PC-9 (cell line): ENCODE results near the gene AAK1. TPM values are rescaled to one million over a fixed set of nuclear protein-coding genes. Genes with fewer than 3 reads are reported as not detected.
"Not testable (repeated sequence)": the region's sequence is repeated elsewhere in the genome, so short reads cannot be mapped to it uniquely, and the experiment has no call there.

Source experiments
- BruUV-seq: library from RNA; stranded (reverse); fragments of 400-500 nt; replicated peaks from 2 replicates; lab custom pipeline; 2021; lab: Mats Ljungman, UMichigan
- CTCF ChIA-PET: fragments of 300-600 bp; sonication (Branson Sonifier 250); formaldehyde crosslinking; loops from one replicate; lab custom pipeline; 2022; ENCODE audit warnings: antibody characterized with exemption; lab: Charles Lee
- POLR2A ChIA-PET: fragments of 300-600 bp; sonication (Branson Sonifier 250); formaldehyde crosslinking; loops from one replicate; lab custom pipeline; 2022; ENCODE audit warnings: antibody characterized with exemption; ENCODE audit not compliant: unreplicated experiment; lab: Charles Lee
- DNase-seq, 2 experiments: peaks; one replicate each; pipeline versions ENCODE4 v3.0.0 to v3.0.0-alpha.2; 2015 to 2022; ENCODE audit warnings: mixed read lengths in 1 of 2
- H2AFZ ChIP-seq: fragments of 200-600 bp; sonication (generic); 2 replicates; pipeline ENCODE4 v1.8.1; 2017; ENCODE audit warnings: antibody characterized with exemption
- H3F3A ChIP-seq: fragments of 200-600 bp; sonication (generic); 2 replicates; pipeline ENCODE4 v1.8.1; 2017; ENCODE audit warnings: antibody characterized with exemption, mild to moderate bottlenecking, low read depth; ENCODE audit not compliant: insufficient read depth
- H3K27ac ChIP-seq: fragments of 200-600 bp; sonication (generic); 2 replicates; pipeline ENCODE4 v1.6.1; 2016; ENCODE audit warnings: mixed run types
- H3K27me3 ChIP-seq: fragments of 200-600 bp; sonication (generic); 2 replicates; pipeline ENCODE4 v1.6.1; 2016; ENCODE audit warnings: low read depth, mixed run types; ENCODE audit not compliant: insufficient read depth
- H3K36me3 ChIP-seq: fragments of 200-600 bp; sonication (generic); 2 replicates; pipeline ENCODE4 v1.6.1; 2016; ENCODE audit warnings: low read depth, mixed run types
- H3K4me1 ChIP-seq: fragments of 200-600 bp; sonication (generic); replicated peaks from 2 replicates; pipeline ENCODE4 v1.6.1; 2016; ENCODE audit warnings: mixed run types; ENCODE audit not compliant: insufficient read depth
- H3K4me2 ChIP-seq: fragments of 200-600 bp; sonication (generic); 2 replicates; pipeline ENCODE4 v1.6.1; 2017; ENCODE audit warnings: mixed run types
- H3K4me3 ChIP-seq: fragments of 200-600 bp; sonication (generic); 2 replicates; pipeline ENCODE4 v1.6.1; 2016; ENCODE audit warnings: mixed run types
- H3K79me2 ChIP-seq: fragments of 200-600 bp; sonication (generic); 2 replicates; pipeline ENCODE4 v1.6.1; 2017; ENCODE audit warnings: low read depth, mixed run types
- H3K9me2 ChIP-seq: fragments of 200-600 bp; sonication (generic); 2 replicates; pipeline ENCODE4 v1.8.1; 2017; ENCODE audit warnings: mild to moderate bottlenecking; ENCODE audit not compliant: insufficient read depth
- H3K9me3 ChIP-seq: fragments of 200-600 bp; sonication (generic); 2 replicates; pipeline ENCODE4 v1.8.1; 2016; ENCODE audit warnings: low read depth; ENCODE audit not compliant: insufficient read depth
- H4K20me1 ChIP-seq: fragments of 200-600 bp; sonication (generic); 2 replicates; pipeline ENCODE4 v1.8.1; 2017; ENCODE audit not compliant: insufficient read depth
- EZH2 ChIP-seq: fragments of 200-600 bp; sonication (generic); IDR thresholded peaks from 2 replicates; pipeline ENCODE4 v1.8.0; 2017; ENCODE audit warnings: antibody characterized with exemption, low read depth
- intact Hi-C: fragments of 100-400 bp; cut with micrococcal nuclease; formaldehyde crosslinking; loops from one replicate; pipeline ENCODE4 v1.10.0; 2022; ENCODE audit not compliant: unreplicated experiment
- total RNA-seq: library from RNA; stranded (reverse); gene quantifications from 2 replicates; pipeline ENCODE4 v1.2.3, GENCODE V29; 2021
- TF ChIP-seq, protein P1 (sequence below): fragments of 200-600 bp; sonication (generic); conservative IDR thresholded peaks from 2 replicates; pipeline ENCODE4 v1.6.1; 2017; ENCODE audit warnings: mixed run types, antibody characterized with exemption, mild to moderate bottlenecking, moderate library complexity

Gene AAK1
- total RNA-seq, 1 experiment from 2014 or later: 66.6 TPM

DNA sequence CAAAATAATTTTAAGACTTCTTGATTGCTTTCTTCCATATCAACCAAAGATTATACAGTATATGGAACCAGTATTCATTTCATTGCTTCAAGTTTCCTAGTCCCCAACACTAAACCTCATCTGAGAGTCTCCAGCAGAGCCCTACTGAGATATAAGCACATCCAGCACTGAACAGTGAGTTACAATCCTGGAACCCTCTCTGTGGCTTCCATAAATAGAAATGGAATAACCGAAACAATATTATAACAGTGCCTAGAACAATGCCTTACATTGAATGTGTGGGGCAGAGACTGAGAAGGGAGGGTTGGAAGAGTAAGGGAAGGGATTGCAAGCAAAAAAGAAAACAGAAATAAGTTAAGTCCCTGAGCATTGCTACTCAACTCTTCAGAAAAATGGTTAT, 18.9 kb downstream of the AAK1 start:
- intact Hi-C loops: no loop called here
- Histone ChIP-seq H3K79me2 (peaks cover 94% of the 10 kb centered on the region), H3K9me2 (no peaks in the 10 kb centered on the region), H3K4me3 (no peak overlapping the region), H3K9me3 (no peaks in the 10 kb centered on the region), H4K20me1 (no peaks in the 10 kb centered on the region; the same call in 1 of the 2 replicates), H3K36me3 (0 out of 2 replicates have a peak, but pooled peaks cover 11% of the 10 kb centered on the region), H3K4me2 (peak overlapping the region; percentile 14; the same call in 1 of the 2 replicates), H3K4me1 (peaks cover 24% of the 10 kb centered on the region), H3K27me3 (no peaks in the 10 kb centered on the region), H3K27ac (0 out of 2 replicates have a peak overlapping the region, but pooled peaks have one; percentile 5), H2AFZ (no peak overlapping the region), H3F3A (0 out of 2 replicates have a peak, but pooled peaks cover 5% of the 10 kb centered on the region)
- CTCF ChIA-PET: no interaction called here
- POLR2A ChIA-PET: no interaction called here
- TF ChIP-seq EZH2: no peak
- TF ChIP-seq, protein P1, sequence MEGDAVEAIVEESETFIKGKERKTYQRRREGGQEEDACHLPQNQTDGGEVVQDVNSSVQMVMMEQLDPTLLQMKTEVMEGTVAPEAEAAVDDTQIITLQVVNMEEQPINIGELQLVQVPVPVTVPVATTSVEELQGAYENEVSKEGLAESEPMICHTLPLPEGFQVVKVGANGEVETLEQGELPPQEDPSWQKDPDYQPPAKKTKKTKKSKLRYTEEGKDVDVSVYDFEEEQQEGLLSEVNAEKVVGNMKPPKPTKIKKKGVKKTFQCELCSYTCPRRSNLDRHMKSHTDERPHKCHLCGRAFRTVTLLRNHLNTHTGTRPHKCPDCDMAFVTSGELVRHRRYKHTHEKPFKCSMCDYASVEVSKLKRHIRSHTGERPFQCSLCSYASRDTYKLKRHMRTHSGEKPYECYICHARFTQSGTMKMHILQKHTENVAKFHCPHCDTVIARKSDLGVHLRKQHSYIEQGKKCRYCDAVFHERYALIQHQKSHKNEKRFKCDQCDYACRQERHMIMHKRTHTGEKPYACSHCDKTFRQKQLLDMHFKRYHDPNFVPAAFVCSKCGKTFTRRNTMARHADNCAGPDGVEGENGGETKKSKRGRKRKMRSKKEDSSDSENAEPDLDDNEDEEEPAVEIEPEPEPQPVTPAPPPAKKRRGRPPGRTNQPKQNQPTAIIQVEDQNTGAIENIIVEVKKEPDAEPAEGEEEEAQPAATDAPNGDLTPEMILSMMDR: no peak
- no TSS peak for BruUV-seq
- no peak for DNase-seq

DNA sequence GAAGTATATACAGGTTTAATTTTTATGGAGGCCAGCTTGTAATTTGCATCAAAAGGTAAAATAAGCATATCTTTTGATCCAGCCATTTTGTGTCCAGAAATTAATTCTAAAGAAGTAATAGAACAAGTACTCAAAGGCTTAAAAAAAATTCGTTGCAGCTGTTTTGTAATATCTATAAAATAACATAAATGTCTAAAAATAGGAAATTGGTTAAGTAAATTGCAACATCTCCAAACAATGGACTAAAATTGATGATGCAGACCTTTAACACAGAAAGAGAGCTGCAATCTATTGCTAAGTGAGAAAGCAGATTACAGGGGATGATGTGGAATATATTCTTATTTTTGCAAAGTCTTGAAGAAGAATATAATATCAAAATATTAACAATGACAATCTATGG, 19.4 kb downstream of the AAK1 start:
- H3K79me2 ChIP-seq: peaks cover 94% of the 10 kb centered on the region
- H3K4me2 ChIP-seq: peak overlapping the region; percentile 14; the same call in 1 of the 2 replicates
- no peak overlapping the region for H3K27ac ChIP-seq
- ChIA-PET POLR2A (no interaction called here), CTCF (no interaction called here)
- H2AFZ ChIP-seq: no peak overlapping the region
- no TSS peak for BruUV-seq
- intact Hi-C loops: no loop called here
- 0 out of 2 replicates have a peak, but pooled peaks cover 5% of the 10 kb centered on the region for H3F3A ChIP-seq
- no peak for DNase-seq
- H3K4me1 ChIP-seq: peaks cover 29% of the 10 kb centered on the region
- H3K4me3 ChIP-seq: no peak overlapping the region
- H4K20me1 ChIP-seq: no peaks in the 10 kb centered on the region
- no peaks in the 10 kb centered on the region for H3K27me3 ChIP-seq
- H3K9me3 ChIP-seq: no peaks in the 10 kb centered on the region
- H3K36me3 ChIP-seq: 0 out of 2 replicates have a peak, but pooled peaks cover 11% of the 10 kb centered on the region
- H3K9me2 ChIP-seq: no peaks in the 10 kb centered on the region
- no peak for TF ChIP-seq EZH2
- TF ChIP-seq, protein P1: no peak

DNA sequence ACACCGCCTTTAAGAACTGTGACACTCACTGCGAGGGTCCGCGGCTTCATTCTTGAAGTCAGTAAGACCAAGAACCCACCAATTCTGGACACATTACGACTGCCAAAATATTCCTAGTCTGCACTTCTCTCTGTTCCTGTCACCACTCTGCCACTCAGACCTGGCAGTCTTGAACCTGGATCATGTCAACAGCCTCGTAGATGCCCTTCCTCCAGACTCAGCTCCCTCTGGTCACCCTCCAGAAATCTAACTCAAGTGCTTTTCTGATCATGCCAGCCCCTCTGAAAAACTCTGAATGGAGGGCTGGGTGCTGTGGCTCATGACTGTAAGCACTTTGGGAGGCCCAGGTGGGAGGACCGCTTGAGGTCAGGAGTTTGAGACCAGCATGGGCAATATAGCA, 20.3 kb downstream of the AAK1 start:
- peaks cover 37% of the 10 kb centered on the region for H3K4me1 ChIP-seq
- no peak overlapping the region for H2AFZ ChIP-seq
- ChIA-PET POLR2A (interaction anchor here (0.6 kb wide), 1 partner anchor 29 kb away, joined by 3 read pairs; no protein-coding TSS in a partner anchor), CTCF (no interaction called here)
- H3K36me3 ChIP-seq: 0 out of 2 replicates have a peak, but pooled peaks cover 11% of the 10 kb centered on the region
- peaks cover 94% of the 10 kb centered on the region for H3K79me2 ChIP-seq
- TF ChIP-seq, protein P1: no peak
- TF ChIP-seq EZH2: no peak
- no TSS peak for BruUV-seq
- 0 out of 2 replicates have a peak, but pooled peaks cover 9% of the 10 kb centered on the region for H3F3A ChIP-seq
- no peak overlapping the region for H3K4me2 ChIP-seq
- no peaks in the 10 kb centered on the region for H3K9me3 ChIP-seq
- intact Hi-C loops: no loop called here
- no peak overlapping the region for H3K27ac ChIP-seq
- no peaks in the 10 kb centered on the region for H4K20me1 ChIP-seq
- no peak overlapping the region for H3K4me3 ChIP-seq
- no peaks in the 10 kb centered on the region for H3K9me2 ChIP-seq
- no peak for DNase-seq
- H3K27me3 ChIP-seq: no peaks in the 10 kb centered on the region

DNA sequence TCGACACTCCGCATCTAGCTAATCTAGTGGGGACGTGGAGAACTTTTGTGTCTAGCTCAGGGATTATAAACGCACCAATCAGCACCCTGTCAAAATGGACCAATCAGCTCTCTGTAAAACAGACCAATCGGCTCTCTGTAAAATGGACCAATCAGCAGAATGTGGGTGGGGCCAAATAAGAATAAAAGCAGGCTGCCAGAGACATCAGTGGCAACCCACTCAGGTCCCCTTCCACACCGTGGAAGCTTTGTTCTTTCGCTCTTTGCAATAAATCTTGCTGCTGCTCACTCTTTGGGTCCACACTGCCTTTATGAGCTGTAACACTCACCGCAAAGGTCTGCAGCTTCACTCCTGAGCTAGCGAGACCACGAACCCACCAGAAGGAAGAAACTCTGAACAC, 20.7 kb downstream of the AAK1 start:
- H3K9me3 ChIP-seq, DNase-seq, H3K4me3 ChIP-seq, H3K27me3 ChIP-seq, H2AFZ ChIP-seq, H4K20me1 ChIP-seq, H3K27ac ChIP-seq, H3K9me2 ChIP-seq, H3K4me2 ChIP-seq, intact Hi-C loops, BruUV-seq: not testable (repeated sequence)
- Histone ChIP-seq H3K4me1 (peaks cover 42% of the 10 kb centered on the region), H3K79me2 (peaks cover 91% of the 10 kb centered on the region), H3K36me3 (0 out of 2 replicates have a peak, but pooled peaks cover 11% of the 10 kb centered on the region), H3F3A (peaks cover 11% of the 10 kb centered on the region; the same call in 1 of the 2 replicates)
- ChIA-PET POLR2A (interaction anchor here (0.6 kb wide), 1 partner anchor 29 kb away, joined by 3 read pairs; no protein-coding TSS in a partner anchor), CTCF (interaction anchor here (0.6 kb wide), 1 partner anchor 145 kb away, joined by 3 read pairs; no protein-coding TSS in a partner anchor)

DNA sequence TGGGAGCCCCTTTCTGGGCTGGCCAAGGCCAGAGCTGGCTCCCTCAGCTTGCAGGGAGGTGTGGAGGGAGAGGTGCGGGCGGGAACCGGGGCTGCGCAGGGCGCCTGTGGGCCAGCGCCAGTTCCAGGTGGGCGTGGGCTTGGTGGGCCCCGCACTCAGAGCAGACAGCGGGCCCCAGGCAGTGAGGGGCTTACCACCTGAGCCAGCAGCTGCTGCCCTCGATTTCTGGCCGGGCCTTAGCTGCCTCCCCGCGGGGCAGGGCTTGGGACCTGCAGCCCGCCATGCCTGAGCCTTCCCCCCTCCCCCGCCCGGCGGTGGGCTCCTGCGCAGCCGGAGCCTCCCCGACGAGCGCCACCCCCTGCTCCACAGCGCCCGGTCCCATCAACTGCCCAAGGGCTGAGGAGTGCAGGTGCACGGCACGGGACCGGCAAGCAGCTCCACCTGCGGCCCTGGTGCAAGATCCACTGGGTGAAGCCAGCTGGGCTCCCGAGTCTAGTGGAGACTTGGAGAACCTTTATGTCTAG, 21.5 kb downstream of the AAK1 start:
- H2AFZ ChIP-seq, H3K27ac ChIP-seq, H3K9me2 ChIP-seq, intact Hi-C loops, H3K9me3 ChIP-seq, DNase-seq, H3K4me2 ChIP-seq, H3K4me3 ChIP-seq, H3K27me3 ChIP-seq, BruUV-seq, H4K20me1 ChIP-seq: not testable (repeated sequence)
- 0 out of 2 replicates have a peak, but pooled peaks cover 11% of the 10 kb centered on the region for H3K36me3 ChIP-seq
- ChIA-PET POLR2A (interaction anchor here (0.6 kb wide), 1 partner anchor 16 kb away, joined by 5 read pairs; no protein-coding TSS in a partner anchor), CTCF (interaction anchor here (0.6 to 0.7 kb wide), 2 partner anchors 145 to 197 kb away, joined by 3 read pairs; no protein-coding TSS in a partner anchor)
- peaks cover 91% of the 10 kb centered on the region for H3K79me2 ChIP-seq
- peaks cover 49% of the 10 kb centered on the region for H3K4me1 ChIP-seq
- H3F3A ChIP-seq: peaks cover 19% of the 10 kb centered on the region
